ENCODE measurements around the gene OBSCN. TPM values are rescaled to one million over a fixed set of nuclear protein-coding genes. Genes with fewer than 3 reads are reported as not detected.

Gene OBSCN
- total RNA-seq, 1 experiment from 2014 or later, result 10.5 TPM

DNA sequence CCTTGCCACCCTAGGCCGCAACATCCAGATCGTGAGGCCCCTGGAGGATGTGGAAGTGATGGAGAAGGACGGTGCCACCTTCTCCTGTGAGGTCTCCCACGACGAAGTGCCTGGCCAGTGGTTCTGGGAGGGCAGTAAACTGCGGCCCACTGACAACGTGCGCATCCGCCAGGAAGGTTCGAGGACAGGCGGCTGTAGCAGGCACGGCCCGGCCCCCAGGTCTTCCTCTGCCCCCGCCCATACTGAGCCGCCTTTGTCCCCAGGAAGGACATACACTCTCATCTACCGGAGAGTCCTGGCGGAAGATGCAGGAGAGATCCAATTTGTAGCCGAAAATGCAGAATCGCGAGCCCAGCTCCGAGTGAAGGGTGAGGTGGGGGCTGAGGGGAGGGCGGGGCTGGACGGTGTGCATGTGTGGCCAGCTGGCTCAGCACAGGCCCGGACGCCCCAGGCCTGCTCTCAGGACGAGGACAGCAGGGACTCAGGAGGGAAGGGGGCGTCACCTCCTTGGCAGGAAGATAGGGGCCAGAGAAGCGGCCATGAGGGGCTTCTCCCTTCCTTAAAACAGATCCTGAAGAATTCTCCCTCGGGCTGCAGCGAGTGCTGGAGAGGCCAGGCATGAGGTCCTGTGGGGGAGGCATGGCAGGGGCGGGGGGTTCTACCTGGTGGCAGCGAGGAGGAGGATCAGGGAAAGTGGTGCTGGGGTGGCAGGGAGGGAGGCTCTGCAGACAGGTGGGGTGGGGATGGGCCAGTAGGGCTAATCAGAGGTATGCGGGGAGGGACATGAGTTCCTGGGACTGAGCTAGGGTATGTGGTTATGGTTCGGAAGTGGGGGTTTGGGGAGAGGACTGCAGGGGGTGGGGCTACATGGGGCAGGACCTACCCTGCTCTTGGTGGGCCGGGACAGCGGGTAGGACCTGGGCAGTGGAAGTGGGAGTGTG, 69.9 kb downstream of the OBSCN start:
- H3K27ac ChIP-seq (ENCODE audit: low read length), result no peak overlapping the region
- no peaks in the 10 kb centered on the region for H3K27me3 ChIP-seq (ENCODE audit: control insufficient read depth, insufficient read depth, low read length)
- ChIA-PET CTCF (no interaction called here), POLR2A (no interaction called here)
- no TSS peak for BruUV-seq (replicated peaks)
- intact Hi-C loops (cut with micrococcal nuclease; ENCODE audit: unreplicated experiment) (no loop called here), in situ Hi-C loops (cut with HindIII; ENCODE audit: low pct_unique_long_range_greater_than_20kb, low sequenced_read_pairs) (no loop called here)
- DNase-seq (ENCODE audit: low read depth, low spot score) (no peak), ATAC-seq (no peak)
- H3K36me3 ChIP-seq (ENCODE audit: control insufficient read depth, insufficient read depth, low read length), result no peaks in the 10 kb centered on the region
- H3K4me1 ChIP-seq (ENCODE audit: control insufficient read depth, insufficient read depth, low read length), result no peaks in the 10 kb centered on the region
- TF ChIP-seq REST (IDR thresholded peaks at IDR 0.05; ENCODE audit: insufficient read depth in 1 of 2, low read depth in 2 of 2, low read length in 1 of 2), result no peak
- TF ChIP-seq TCF7L2 (IDR thresholded peaks at IDR 0.05; ENCODE audit: low read depth, low read length), result no peak
- TF ChIP-seq, protein P1, sequence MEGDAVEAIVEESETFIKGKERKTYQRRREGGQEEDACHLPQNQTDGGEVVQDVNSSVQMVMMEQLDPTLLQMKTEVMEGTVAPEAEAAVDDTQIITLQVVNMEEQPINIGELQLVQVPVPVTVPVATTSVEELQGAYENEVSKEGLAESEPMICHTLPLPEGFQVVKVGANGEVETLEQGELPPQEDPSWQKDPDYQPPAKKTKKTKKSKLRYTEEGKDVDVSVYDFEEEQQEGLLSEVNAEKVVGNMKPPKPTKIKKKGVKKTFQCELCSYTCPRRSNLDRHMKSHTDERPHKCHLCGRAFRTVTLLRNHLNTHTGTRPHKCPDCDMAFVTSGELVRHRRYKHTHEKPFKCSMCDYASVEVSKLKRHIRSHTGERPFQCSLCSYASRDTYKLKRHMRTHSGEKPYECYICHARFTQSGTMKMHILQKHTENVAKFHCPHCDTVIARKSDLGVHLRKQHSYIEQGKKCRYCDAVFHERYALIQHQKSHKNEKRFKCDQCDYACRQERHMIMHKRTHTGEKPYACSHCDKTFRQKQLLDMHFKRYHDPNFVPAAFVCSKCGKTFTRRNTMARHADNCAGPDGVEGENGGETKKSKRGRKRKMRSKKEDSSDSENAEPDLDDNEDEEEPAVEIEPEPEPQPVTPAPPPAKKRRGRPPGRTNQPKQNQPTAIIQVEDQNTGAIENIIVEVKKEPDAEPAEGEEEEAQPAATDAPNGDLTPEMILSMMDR (IDR thresholded peaks at IDR 0.05), result no peak
- no peak for TF ChIP-seq POLR2AphosphoS5 (IDR thresholded peaks at IDR 0.05; ENCODE audit: low read depth, low read length)
- no peak overlapping the region for H3K4me3 ChIP-seq (ENCODE audit: low read depth in 2 of 2, low read length in 2 of 2)
- no peaks in the 10 kb centered on the region for H3K9me3 ChIP-seq (ENCODE audit: control insufficient read depth, insufficient read depth, low read depth, low read length)

DNA sequence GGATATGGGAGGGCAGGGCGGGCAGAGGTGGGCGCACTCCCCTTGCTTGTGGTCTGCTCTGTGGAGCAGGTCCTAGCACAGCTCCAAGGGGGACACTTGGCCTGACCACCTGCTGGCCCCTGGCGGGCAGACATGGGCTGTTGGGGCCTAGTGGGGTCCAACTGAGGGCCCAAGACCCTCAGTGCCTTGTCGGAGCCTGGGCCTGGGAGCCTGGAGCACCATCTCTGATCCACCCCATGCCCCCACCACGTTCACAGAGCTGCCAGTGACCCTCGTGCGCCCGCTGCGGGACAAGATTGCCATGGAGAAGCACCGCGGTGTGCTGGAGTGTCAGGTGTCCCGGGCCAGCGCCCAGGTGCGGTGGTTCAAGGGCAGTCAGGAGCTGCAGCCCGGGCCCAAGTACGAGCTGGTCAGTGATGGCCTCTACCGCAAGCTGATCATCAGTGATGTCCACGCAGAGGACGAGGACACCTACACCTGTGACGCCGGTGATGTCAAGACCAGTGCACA, 70.6 kb downstream of the OBSCN start:
- Histone ChIP-seq H3K9me3 (ENCODE audit: control insufficient read depth, insufficient read depth, low read depth, low read length) (no peaks in the 10 kb centered on the region), H3K27me3 (ENCODE audit: control insufficient read depth, insufficient read depth, low read length) (no peaks in the 10 kb centered on the region), H3K36me3 (ENCODE audit: control insufficient read depth, insufficient read depth, low read length) (no peaks in the 10 kb centered on the region), H3K4me1 (ENCODE audit: control insufficient read depth, insufficient read depth, low read length) (no peaks in the 10 kb centered on the region), H3K27ac (ENCODE audit: low read length) (no peak overlapping the region), H3K4me3 (ENCODE audit: low read depth in 2 of 2, low read length in 2 of 2) (no peak overlapping the region)
- ATAC-seq (no peak), DNase-seq (ENCODE audit: low read depth, low spot score) (no peak)
- in situ Hi-C loops (cut with HindIII; ENCODE audit: low pct_unique_long_range_greater_than_20kb, low sequenced_read_pairs), result no loop called here
- BruUV-seq (replicated peaks), result no TSS peak
- ChIA-PET POLR2A (interaction anchor here (0.6 kb wide), 1 partner anchor 128 kb away, joined by 17 read pairs; the partner anchor contains the start of gene TRIM11), CTCF (no interaction called here)
- TF ChIP-seq POLR2AphosphoS5 (IDR thresholded peaks at IDR 0.05; ENCODE audit: low read depth, low read length) (no peak), TCF7L2 (IDR thresholded peaks at IDR 0.05; ENCODE audit: low read depth, low read length) (no peak), REST (IDR thresholded peaks at IDR 0.05; ENCODE audit: insufficient read depth in 1 of 2, low read depth in 2 of 2, low read length in 1 of 2) (no peak), SIN3A (IDR thresholded peaks at IDR 0.05; ENCODE audit: borderline replicate concordance, insufficient read depth, low read depth, low read length) (no peak)
- TF ChIP-seq, protein P1 (IDR thresholded peaks at IDR 0.05), result no peak
- intact Hi-C loops (cut with micrococcal nuclease; ENCODE audit: unreplicated experiment), result no loop called here
